ENCODE results near the gene ZNF526. TPM values are rescaled to one million over a fixed set of nuclear protein-coding genes. Genes with fewer than 3 reads are reported as not detected.
A peak's percentile ranks its signal among the peaks of the same experiment; 100 is the strongest.
"Not testable (repeated sequence)": the region's sequence is repeated elsewhere in the genome, so short reads cannot be mapped to it uniquely, and the experiment has no call there.

The ZNF526 gene
- polyA plus RNA-seq, 1 donor, result 7.9 TPM

- DNase-seq, result peak; percentile 54
Observed at GRCh38 chr19:42255766-42256745, 35.9 kb downstream of the ZNF526 start.

GRCh38 chr19:42257842-42258241 lies 37.7 kb downstream of the ZNF526 start:
- DNase-seq, result not testable (repeated sequence)

- DNase-seq, result no peak
Observed at GRCh38 chr19:42261763-42262162, 41.7 kb downstream of the ZNF526 start.

- DNase-seq, result not testable (repeated sequence)
Observed at GRCh38 chr19:42266105-42266504, 46.0 kb downstream of the ZNF526 start.

GRCh38 chr19:42266928-42267603 lies 47.0 kb downstream of the ZNF526 start:
- not testable (repeated sequence) for DNase-seq

GRCh38 chr19:42267644-42268141 lies 47.6 kb downstream of the ZNF526 start:
- no peak for DNase-seq

- DNase-seq, result peak; percentile 100
Observed at GRCh38 chr19:42268142-42268703, 48.1 kb downstream of the ZNF526 start.

GRCh38 chr19:42268704-42269477 lies 48.8 kb downstream of the ZNF526 start, which contains the start of gene CIC:
Gene CIC (plus strand): TSS chr19:42269252. CDS start chr19:42271784, 2,532 bp downstream.
- DNase-seq, result peak; percentile 100

GRCh38 chr19:42269478-42270345 lies 49.6 kb downstream of the ZNF526 start:
- DNase-seq, result no peak

- no peak for DNase-seq
Observed at GRCh38 chr19:42270346-42271044, 50.4 kb downstream of the ZNF526 start.

GRCh38 chr19:42271045-42271419 lies 50.9 kb downstream of the ZNF526 start:
- no peak for DNase-seq

GRCh38 chr19:42271861-42272534 lies 51.9 kb downstream of the ZNF526 start:
- DNase-seq, result no peak

GRCh38 chr19:42272535-42272897 lies 52.4 kb downstream of the ZNF526 start:
- no peak for DNase-seq

- DNase-seq, result no peak
Observed at GRCh38 chr19:42272989-42273406, 52.9 kb downstream of the ZNF526 start.

- no peak for DNase-seq
Observed at GRCh38 chr19:42273407-42274064, 53.4 kb downstream of the ZNF526 start.

GRCh38 chr19:42274065-42274682 lies 54.1 kb downstream of the ZNF526 start:
- DNase-seq, result no peak

- DNase-seq, result no peak
Observed at GRCh38 chr19:42275103-42275502, 55.0 kb downstream of the ZNF526 start.

GRCh38 chr19:42275517-42275916 lies 55.4 kb downstream of the ZNF526 start:
- DNase-seq, result no peak
